Measurements from ENCODE around the gene SELENBP1. TPM values are rescaled to one million over a fixed set of nuclear protein-coding genes. Genes with fewer than 3 reads are reported as not detected.
A peak's percentile ranks its signal among the peaks of the same experiment; 100 is the strongest.

The SELENBP1 gene
- not detected for total RNA-seq

GRCh38 chr1:151372058-151372934 is at the start of gene SELENBP1:
Gene SELENBP1, minus strand, starts transcription at chr1:151372705. Its CDS starts 64 bp downstream, at chr1:151372641.
- Mint-ChIP-seq H3K36me3 (ENCODE audit: insufficient read depth in 2 of 2) (no peaks in the 10 kb centered on the region), H3K9me3 (no peaks in the 10 kb centered on the region), H3K4me3 (no peak within 1 kb of the TSS), H3K27ac (no peak within 1 kb of the TSS), H3K27me3 (ENCODE audit: low read depth) (no peaks in the 10 kb centered on the region), H3K4me1 (ENCODE audit: low read depth) (no peaks in the 10 kb centered on the region)
- DNase-seq (no peak), ATAC-seq (replicated peaks in 1 of 2) (no peak)

GRCh38 chr1:151419819-151420218 is 47.3 kb upstream of the SELENBP1 start:
- Mint-ChIP-seq H3K27ac (no peak overlapping the region), H3K4me3 (no peak overlapping the region), H3K36me3 (ENCODE audit: insufficient read depth in 2 of 2) (peaks cover 3 to 41% of the 10 kb centered on the region in 2 donors), H3K4me1 (ENCODE audit: low read depth) (no peaks in the 10 kb centered on the region), H3K9me3 (no peaks in the 10 kb centered on the region), H3K27me3 (ENCODE audit: low read depth) (no peaks in the 10 kb centered on the region)
- DNase-seq (no peak), ATAC-seq (replicated peaks in 1 of 2) (no peak)

DNA sequence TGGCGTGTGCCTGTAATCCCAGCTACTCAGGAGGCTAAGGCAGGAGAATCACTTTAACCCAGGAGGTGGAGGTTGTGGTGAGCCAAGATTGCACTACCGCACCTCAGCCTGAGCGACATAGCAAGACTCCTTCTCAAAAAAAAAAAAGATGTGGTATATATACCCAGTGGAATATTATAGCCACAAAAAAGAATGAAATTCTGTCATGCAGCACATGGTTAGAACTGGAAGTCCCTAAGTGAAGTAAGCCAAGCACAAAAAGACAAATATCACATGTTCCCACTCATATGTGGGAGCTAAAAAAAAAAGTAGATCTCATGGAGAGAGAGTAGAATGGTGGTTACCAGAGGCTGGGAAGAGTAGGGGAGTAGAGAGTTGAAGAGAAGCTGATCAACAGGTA is 45.6 kb upstream of the SELENBP1 start:
- no peak for DNase-seq
- H3K4me1 Mint-ChIP-seq (ENCODE audit: low read depth) = no peaks in the 10 kb centered on the region
- H3K9me3 Mint-ChIP-seq = no peaks in the 10 kb centered on the region
- H3K4me3 Mint-ChIP-seq = no peak overlapping the region
- peaks cover 4 to 30% of the 10 kb centered on the region in 2 donors for H3K36me3 Mint-ChIP-seq (ENCODE audit: insufficient read depth in 2 of 2)
- ATAC-seq (replicated peaks in 1 of 2) = no peak
- H3K27ac Mint-ChIP-seq = peak overlapping the region; percentile 39
- H3K27me3 Mint-ChIP-seq (ENCODE audit: low read depth) = no peaks in the 10 kb centered on the region

GRCh38 chr1:151416231-151416630 is 43.7 kb upstream of the SELENBP1 start:
- Mint-ChIP-seq H3K9me3 (no peaks in the 10 kb centered on the region), H3K27ac (no peak overlapping the region), H3K27me3 (ENCODE audit: low read depth) (no peaks in the 10 kb centered on the region), H3K4me1 (ENCODE audit: low read depth) (no peaks in the 10 kb centered on the region), H3K4me3 (no peak overlapping the region), H3K36me3 (ENCODE audit: insufficient read depth in 2 of 2) (peaks cover 4 to 29% of the 10 kb centered on the region in 2 donors)
- no peak for DNase-seq
- no peak for ATAC-seq (replicated peaks in 1 of 2)

GRCh38 chr1:151411884-151412283 is 39.4 kb upstream of the SELENBP1 start:
- H3K9me3 Mint-ChIP-seq = no peaks in the 10 kb centered on the region
- H3K27me3 Mint-ChIP-seq (ENCODE audit: low read depth) = no peaks in the 10 kb centered on the region
- no peak overlapping the region for H3K27ac Mint-ChIP-seq
- H3K4me3 Mint-ChIP-seq = no peak overlapping the region
- no peaks in the 10 kb centered on the region for H3K4me1 Mint-ChIP-seq (ENCODE audit: low read depth)
- no peak for DNase-seq
- ATAC-seq (replicated peaks in 1 of 2) = no peak
- peaks cover 12 to 28% of the 10 kb centered on the region in 2 donors for H3K36me3 Mint-ChIP-seq (ENCODE audit: insufficient read depth in 2 of 2)

DNA sequence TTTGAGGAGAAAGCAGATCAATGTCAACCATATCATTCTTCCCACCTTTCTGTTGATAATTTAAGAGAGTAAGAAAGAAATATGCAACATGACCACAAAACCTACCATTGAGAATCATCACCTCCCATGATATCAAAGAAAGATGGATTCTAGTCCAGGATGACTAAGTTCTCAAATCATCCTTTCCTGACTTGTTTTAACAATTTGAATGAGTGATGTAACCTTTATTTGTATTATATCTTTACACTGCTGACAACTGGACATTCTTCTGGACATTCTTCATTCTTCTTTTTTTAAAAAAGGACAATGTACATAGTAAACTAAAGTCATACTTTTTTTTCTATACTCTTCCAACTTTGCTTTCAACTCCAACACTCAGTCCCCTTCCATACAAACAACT is 36.4 kb upstream of the SELENBP1 start:
- Mint-ChIP-seq H3K36me3 (ENCODE audit: insufficient read depth in 2 of 2) (peaks cover 12 to 22% of the 10 kb centered on the region in 2 donors), H3K27ac (peak overlapping the region; percentile 20), H3K4me3 (no peak overlapping the region), H3K4me1 (ENCODE audit: low read depth) (peaks cover 8% of the 10 kb centered on the region), H3K27me3 (ENCODE audit: low read depth) (no peaks in the 10 kb centered on the region), H3K9me3 (no peaks in the 10 kb centered on the region)
- DNase-seq (no peak), ATAC-seq (replicated peaks in 1 of 2) (no peak)

- H3K27ac Mint-ChIP-seq = no peak overlapping the region
- H3K4me1 Mint-ChIP-seq (ENCODE audit: low read depth) = peaks cover 18% of the 10 kb centered on the region
- no peaks in the 10 kb centered on the region for H3K27me3 Mint-ChIP-seq (ENCODE audit: low read depth)
- no peak overlapping the region for H3K4me3 Mint-ChIP-seq
- peaks cover 12 to 22% of the 10 kb centered on the region in 2 donors for H3K36me3 Mint-ChIP-seq (ENCODE audit: insufficient read depth in 2 of 2)
- DNase-seq (no peak), ATAC-seq (replicated peaks in 1 of 2) (no peak)
- no peaks in the 10 kb centered on the region for H3K9me3 Mint-ChIP-seq
Observed at GRCh38 chr1:151407304-151407703, 34.8 kb upstream of the SELENBP1 start.

- H3K4me1 Mint-ChIP-seq (ENCODE audit: low read depth) = peaks cover 29% of the 10 kb centered on the region
- ATAC-seq (replicated peaks in 1 of 2) = no peak
- peaks cover 12 to 27% of the 10 kb centered on the region in 2 donors for H3K36me3 Mint-ChIP-seq (ENCODE audit: insufficient read depth in 2 of 2)
- H3K4me3 Mint-ChIP-seq = no peak overlapping the region
- H3K27ac Mint-ChIP-seq = no peak overlapping the region
- H3K9me3 Mint-ChIP-seq = no peaks in the 10 kb centered on the region
- H3K27me3 Mint-ChIP-seq (ENCODE audit: low read depth) = no peaks in the 10 kb centered on the region
- DNase-seq = no peak
Observed at GRCh38 chr1:151406176-151406575, 33.7 kb upstream of the SELENBP1 start.

GRCh38 chr1:151405187-151405951 is 32.9 kb upstream of the SELENBP1 start:
- Mint-ChIP-seq H3K36me3 (ENCODE audit: insufficient read depth in 2 of 2) (peaks cover 13 to 28% of the 10 kb centered on the region in 2 donors), H3K27ac (no peak overlapping the region), H3K9me3 (no peaks in the 10 kb centered on the region), H3K4me1 (ENCODE audit: low read depth) (peaks cover 37% of the 10 kb centered on the region), H3K27me3 (ENCODE audit: low read depth) (no peaks in the 10 kb centered on the region), H3K4me3 (no peak overlapping the region)
- no peak for ATAC-seq (replicated peaks in 1 of 2)
- DNase-seq = no peak

GRCh38 chr1:151403612-151404011 is 31.1 kb upstream of the SELENBP1 start:
- DNase-seq = no peak
- H3K27me3 Mint-ChIP-seq (ENCODE audit: low read depth) = no peaks in the 10 kb centered on the region
- H3K36me3 Mint-ChIP-seq (ENCODE audit: insufficient read depth in 2 of 2) = peaks cover 17 to 30% of the 10 kb centered on the region in 2 donors
- no peak for ATAC-seq (replicated peaks in 1 of 2)
- no peak overlapping the region for H3K4me3 Mint-ChIP-seq
- no peaks in the 10 kb centered on the region for H3K9me3 Mint-ChIP-seq
- H3K4me1 Mint-ChIP-seq (ENCODE audit: low read depth) = peaks cover 43% of the 10 kb centered on the region
- H3K27ac Mint-ChIP-seq = peak overlapping the region; percentile 77

DNA sequence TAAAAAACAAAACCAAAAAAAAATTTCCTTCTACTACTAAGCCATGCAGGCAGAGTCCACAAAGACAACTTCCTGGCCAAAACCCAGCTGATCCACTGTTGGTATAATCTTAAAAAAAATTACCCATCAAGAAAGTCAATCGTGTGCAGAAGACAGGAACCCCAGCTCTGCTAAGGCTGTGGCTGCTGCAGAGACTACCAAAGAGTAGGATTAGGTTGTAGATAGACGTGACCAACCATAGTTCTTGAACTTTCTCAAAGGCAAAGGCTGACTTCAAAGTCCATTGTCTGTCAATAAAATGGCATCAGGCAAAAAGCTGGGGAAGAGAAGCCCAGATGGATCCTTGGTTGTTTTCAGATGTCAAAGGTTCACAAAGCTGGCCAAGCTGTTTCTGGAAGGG is 30.3 kb upstream of the SELENBP1 start:
- peaks cover 43% of the 10 kb centered on the region for H3K4me1 Mint-ChIP-seq (ENCODE audit: low read depth)
- no peak for ATAC-seq (replicated peaks in 1 of 2)
- peaks cover 17 to 30% of the 10 kb centered on the region in 2 donors for H3K36me3 Mint-ChIP-seq (ENCODE audit: insufficient read depth in 2 of 2)
- H3K27me3 Mint-ChIP-seq (ENCODE audit: low read depth) = no peaks in the 10 kb centered on the region
- H3K27ac Mint-ChIP-seq = peak overlapping the region; percentile 88
- no peak for DNase-seq
- no peaks in the 10 kb centered on the region for H3K9me3 Mint-ChIP-seq
- H3K4me3 Mint-ChIP-seq = no peak overlapping the region

- peak overlapping the region; percentile 88 for H3K27ac Mint-ChIP-seq
- no peak for DNase-seq
- H3K4me3 Mint-ChIP-seq = peak overlapping the region in 1 of 2 donors; percentile 98
- no peaks in the 10 kb centered on the region for H3K27me3 Mint-ChIP-seq (ENCODE audit: low read depth)
- H3K36me3 Mint-ChIP-seq (ENCODE audit: insufficient read depth in 2 of 2) = peaks cover 17 to 30% of the 10 kb centered on the region in 2 donors
- ATAC-seq (replicated peaks in 1 of 2) = no peak
- H3K4me1 Mint-ChIP-seq (ENCODE audit: low read depth) = peaks cover 43% of the 10 kb centered on the region
- no peaks in the 10 kb centered on the region for H3K9me3 Mint-ChIP-seq
Observed at GRCh38 chr1:151401860-151402259, 29.4 kb upstream of the SELENBP1 start.

DNA sequence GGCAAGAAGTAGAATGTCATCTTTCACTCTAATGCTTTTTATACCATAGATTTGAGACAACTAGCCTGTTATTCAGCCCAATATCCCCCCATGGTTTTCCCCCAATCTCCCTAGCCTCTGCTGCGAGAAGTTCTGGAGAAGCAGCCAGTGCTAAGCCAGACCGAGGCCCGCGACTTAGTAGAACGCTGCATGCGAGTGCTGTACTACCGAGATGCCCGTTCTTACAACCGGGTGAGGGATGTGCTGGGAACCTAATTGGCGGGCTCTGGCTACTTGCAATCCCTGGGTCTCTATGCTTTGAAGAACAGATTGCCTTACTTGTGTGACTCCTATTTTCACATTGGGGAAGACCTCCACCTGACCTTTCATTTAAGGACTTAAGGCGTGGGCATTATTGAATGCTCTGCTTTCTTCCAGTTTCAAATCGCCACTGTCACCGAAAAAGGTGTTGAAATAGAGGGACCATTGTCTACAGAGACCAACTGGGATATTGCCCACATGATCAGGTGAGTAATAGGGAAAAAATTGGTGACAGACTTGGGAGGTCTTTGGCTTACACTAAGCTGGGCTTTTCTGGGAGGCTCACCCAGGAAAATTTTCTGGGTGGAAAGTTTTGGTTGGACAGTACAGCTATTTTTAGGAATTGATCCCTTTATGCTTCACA is 28.8 kb upstream of the SELENBP1 start:
- DNase-seq (no peak), ATAC-seq (replicated peaks in 1 of 2) (no peak)
- Mint-ChIP-seq H3K27me3 (ENCODE audit: low read depth) (no peaks in the 10 kb centered on the region), H3K4me3 (peak overlapping the region; percentile 88 to 98), H3K36me3 (ENCODE audit: insufficient read depth in 2 of 2) (peaks cover 16 to 30% of the 10 kb centered on the region in 2 donors), H3K27ac (peak overlapping the region; percentile 99), H3K9me3 (no peaks in the 10 kb centered on the region), H3K4me1 (ENCODE audit: low read depth) (peaks cover 43% of the 10 kb centered on the region)
